Activated naive CD8-positive, alpha-beta T cell treated with anti-CD3 and anti-CD28 coated beads, Interleukin-2, amount 10 ng/mL, durations not matched to agents 7 days and 5 days (primary cell): Measurements from ENCODE around the gene EZH1. TPM values are rescaled to one million over a fixed set of nuclear protein-coding genes. Genes with fewer than 3 reads are reported as not detected.

Experiments
- ATAC-seq: fragments of 150-1000 bp; cut with Tn5 transposase; one replicate; pipeline ENCODE4 v1.10.0; 2021; ENCODE audit warnings: low read depth, moderate library complexity
- POLR2A ChIA-PET: fragments of 350-600 bp; sonication (Branson Sonifier 250); formaldehyde crosslinking; loops from one replicate; lab custom pipeline; 2021; ENCODE audit warnings: antibody characterized with exemption; lab: Charles Lee
- DNase-seq: peaks from one replicate; pipeline ENCODE4 v3.0.0; 2021
- H3K27ac Mint-ChIP-seq: one replicate; pipeline ENCODE4 v1.8.0; 2022; ENCODE audit warnings: mild to moderate bottlenecking, mixed read lengths
- H3K27me3 Mint-ChIP-seq: one replicate; pipeline ENCODE4 v1.8.0; 2022; ENCODE audit warnings: mild to moderate bottlenecking, moderate library complexity, mixed read lengths
- H3K36me3 Mint-ChIP-seq: one replicate; pipeline ENCODE4 v1.8.0; 2021; ENCODE audit warnings: mild to moderate bottlenecking, mixed read lengths
- H3K4me1 Mint-ChIP-seq: one replicate; pipeline ENCODE4 v1.8.0; 2021; ENCODE audit warnings: mixed read lengths
- H3K4me3 Mint-ChIP-seq: one replicate; pipeline ENCODE4 v1.8.0; 2022; ENCODE audit warnings: mild to moderate bottlenecking, moderate library complexity, mixed read lengths
- H3K9me3 Mint-ChIP-seq: one replicate; pipeline ENCODE4 v1.8.0; 2021; ENCODE audit warnings: mixed read lengths
- total RNA-seq, 2 experiments: library from RNA; stranded (reverse); gene quantifications; one replicate each; pipeline ENCODE4 v1.2.3, GENCODE V29; 2021

Gene EZH1
- total RNA-seq, 2 experiments from 2014 or later = 83.1 to 98.4 TPM

DNA sequence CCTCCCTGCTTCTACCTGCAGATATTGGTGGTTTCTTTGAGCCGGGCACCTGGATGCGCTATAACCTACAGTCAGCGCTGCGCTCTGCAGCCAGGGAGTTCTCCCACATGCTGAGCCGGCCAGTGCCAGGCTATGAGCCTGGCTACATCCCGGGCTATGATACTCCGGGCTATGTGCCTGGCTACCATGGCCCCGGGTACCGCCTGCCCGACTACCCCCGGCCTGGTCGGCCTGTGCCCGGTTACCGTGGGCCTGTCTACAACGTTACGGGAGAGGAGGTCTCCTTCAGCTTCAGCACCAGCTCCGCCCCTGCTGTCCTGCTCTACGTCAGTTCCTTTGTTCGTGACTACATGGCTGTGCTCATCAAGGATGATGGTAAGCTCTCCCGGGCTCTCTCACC, 49.3 kb downstream of the EZH1 start:
- no peak overlapping the region for H3K27ac Mint-ChIP-seq
- no peak for DNase-seq
- no peaks in the 10 kb centered on the region for H3K4me1 Mint-ChIP-seq
- ATAC-seq = no peak
- H3K4me3 Mint-ChIP-seq = no peak overlapping the region
- peaks cover 2% of the 10 kb centered on the region for H3K27me3 Mint-ChIP-seq
- H3K36me3 Mint-ChIP-seq = peaks cover 2% of the 10 kb centered on the region
- POLR2A ChIA-PET = no interaction called here
- H3K9me3 Mint-ChIP-seq = no peaks in the 10 kb centered on the region

DNA sequence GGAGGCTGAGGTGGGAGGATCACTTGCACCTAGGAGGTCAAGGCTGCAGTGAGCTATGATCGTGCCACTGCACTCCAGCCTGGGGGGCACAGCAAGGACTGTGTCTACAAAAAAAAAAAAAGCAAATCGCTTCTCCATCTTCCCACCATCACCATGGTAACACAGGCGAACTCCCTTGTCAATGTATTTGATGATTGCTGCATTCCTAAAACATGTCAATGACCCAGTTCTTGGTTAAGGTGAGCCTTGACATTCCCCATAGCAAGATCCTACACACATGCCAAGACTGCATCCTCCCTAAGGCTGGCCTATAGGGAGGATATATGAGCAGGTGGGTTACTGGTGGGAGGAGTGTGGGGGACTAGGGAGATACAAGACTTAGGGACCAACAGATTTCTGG, 50.3 kb downstream of the EZH1 start:
- Mint-ChIP-seq H3K9me3 (no peaks in the 10 kb centered on the region), H3K36me3 (peaks cover 2% of the 10 kb centered on the region), H3K27me3 (peaks cover 2% of the 10 kb centered on the region), H3K4me3 (no peak overlapping the region), H3K27ac (no peak overlapping the region), H3K4me1 (no peaks in the 10 kb centered on the region)
- POLR2A ChIA-PET = no interaction called here
- DNase-seq (no peak), ATAC-seq (no peak)

DNA sequence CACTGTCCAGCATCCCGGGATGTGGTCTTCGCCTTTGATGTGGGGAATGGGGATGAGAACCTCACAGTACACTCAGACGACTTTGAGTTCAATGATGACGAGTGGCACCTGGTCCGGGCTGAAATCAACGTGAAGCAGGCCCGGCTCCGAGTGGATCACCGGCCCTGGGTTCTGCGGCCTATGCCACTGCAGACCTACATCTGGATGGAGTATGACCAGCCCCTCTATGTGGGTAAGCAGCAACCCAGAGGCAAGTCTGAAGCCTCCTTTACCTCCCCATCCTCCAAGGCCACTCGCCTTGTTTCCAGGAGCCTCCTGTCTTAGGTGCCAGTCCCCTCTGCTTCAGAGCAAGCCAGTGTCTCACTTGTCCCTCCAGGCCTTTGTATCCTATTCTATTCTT, 52.4 kb downstream of the EZH1 start:
- H3K4me1 Mint-ChIP-seq = no peaks in the 10 kb centered on the region
- no peaks in the 10 kb centered on the region for H3K9me3 Mint-ChIP-seq
- no peak overlapping the region for H3K4me3 Mint-ChIP-seq
- ATAC-seq (no peak), DNase-seq (no peak)
- H3K27me3 Mint-ChIP-seq = peaks cover 2% of the 10 kb centered on the region
- no peaks in the 10 kb centered on the region for H3K36me3 Mint-ChIP-seq
- POLR2A ChIA-PET = no interaction called here
- H3K27ac Mint-ChIP-seq = no peak overlapping the region

DNA sequence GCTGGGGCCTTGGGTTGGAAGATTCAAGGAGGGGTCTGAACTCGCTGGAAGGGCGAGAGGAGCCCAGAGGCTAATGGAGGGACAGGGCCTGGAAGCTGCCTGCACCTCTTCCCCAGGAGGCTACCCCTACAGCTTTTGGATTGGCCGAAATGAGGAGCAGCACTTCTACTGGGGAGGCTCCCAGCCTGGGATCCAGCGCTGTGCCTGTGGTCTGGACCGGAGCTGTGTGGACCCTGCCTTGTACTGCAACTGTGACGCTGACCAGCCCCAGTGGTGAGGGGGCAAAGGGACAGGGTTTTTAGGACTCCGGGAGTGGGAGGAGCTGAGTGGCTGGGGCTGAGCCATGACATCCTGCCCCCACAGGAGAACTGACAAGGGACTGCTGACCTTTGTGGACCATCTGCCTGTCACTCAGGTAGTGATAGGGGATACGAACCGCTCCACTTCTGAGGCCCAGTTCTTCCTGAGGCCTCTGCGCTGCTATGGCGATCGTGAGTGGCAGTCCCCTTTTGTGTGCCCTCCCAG, 53.8 kb downstream of the EZH1 start:
- Mint-ChIP-seq H3K27me3 (peaks cover 2% of the 10 kb centered on the region), H3K9me3 (no peaks in the 10 kb centered on the region), H3K36me3 (no peaks in the 10 kb centered on the region), H3K4me3 (no peak overlapping the region), H3K4me1 (no peaks in the 10 kb centered on the region), H3K27ac (peak overlapping the region; percentile 16)
- POLR2A ChIA-PET = no interaction called here
- DNase-seq = no peak
- no peak for ATAC-seq

DNA sequence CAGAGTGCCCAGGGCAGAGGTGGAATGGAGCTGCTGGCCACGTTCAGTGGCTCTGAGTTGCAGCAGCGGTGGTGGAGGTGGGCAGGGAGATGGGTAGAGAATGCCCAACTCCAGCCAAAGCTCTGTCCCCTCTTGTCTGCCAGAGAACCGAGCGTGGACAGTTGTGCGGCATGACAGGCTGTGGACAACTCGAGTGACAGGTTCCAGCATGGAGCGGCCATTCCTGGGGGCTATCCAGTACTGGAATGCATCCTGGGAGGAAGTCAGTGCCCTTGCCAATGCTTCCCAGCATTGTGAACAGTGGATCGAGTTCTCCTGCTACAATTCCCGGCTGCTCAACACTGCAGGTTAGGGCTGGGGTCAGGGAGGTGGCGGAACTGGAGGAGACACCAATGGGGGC, 54.2 kb downstream of the EZH1 start:
- H3K9me3 Mint-ChIP-seq = no peaks in the 10 kb centered on the region
- no peak overlapping the region for H3K4me3 Mint-ChIP-seq
- H3K4me1 Mint-ChIP-seq = no peaks in the 10 kb centered on the region
- no peak for ATAC-seq
- POLR2A ChIA-PET = no interaction called here
- H3K36me3 Mint-ChIP-seq = no peaks in the 10 kb centered on the region
- H3K27ac Mint-ChIP-seq = peak overlapping the region; percentile 16
- DNase-seq = no peak
- peaks cover 2% of the 10 kb centered on the region for H3K27me3 Mint-ChIP-seq

DNA sequence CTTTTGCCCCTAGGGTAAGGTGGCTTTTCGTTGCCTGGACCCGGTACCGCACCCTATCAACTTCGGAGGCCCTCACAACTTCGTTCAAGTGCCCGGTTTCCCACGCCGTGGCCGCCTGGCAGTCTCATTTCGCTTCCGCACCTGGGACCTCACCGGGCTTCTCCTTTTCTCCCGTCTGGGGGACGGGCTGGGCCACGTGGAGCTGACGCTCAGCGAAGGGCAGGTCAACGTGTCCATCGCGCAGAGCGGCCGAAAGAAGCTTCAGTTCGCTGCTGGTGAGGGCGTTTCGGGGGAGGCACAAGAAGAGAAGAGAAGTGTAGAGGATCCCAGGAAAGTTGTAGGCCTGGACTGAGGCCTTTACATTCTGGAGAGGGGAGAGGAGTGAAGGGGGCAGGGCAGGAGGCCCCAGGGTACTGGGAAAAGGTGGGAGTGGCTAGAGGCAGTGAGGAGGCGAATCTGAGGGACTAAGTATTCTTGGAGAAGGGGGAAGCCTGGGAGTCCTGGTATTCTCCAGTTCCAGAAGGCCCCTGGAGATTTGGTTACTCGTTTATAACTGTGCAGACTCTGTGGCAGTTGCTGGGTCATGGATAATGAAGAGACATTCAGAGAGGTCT, 57.0 kb downstream of the EZH1 start:
- H3K9me3 Mint-ChIP-seq = no peaks in the 10 kb centered on the region
- ATAC-seq (no peak), DNase-seq (no peak)
- H3K4me3 Mint-ChIP-seq = no peak overlapping the region
- H3K27ac Mint-ChIP-seq = no peak overlapping the region
- H3K27me3 Mint-ChIP-seq = peaks cover 18% of the 10 kb centered on the region
- POLR2A ChIA-PET = interaction anchor here (1.0 kb wide), 1 partner anchor 17 kb away, joined by 3 read pairs; no protein-coding TSS in a partner anchor
- H3K36me3 Mint-ChIP-seq = no peaks in the 10 kb centered on the region
- peaks cover 9% of the 10 kb centered on the region for H3K4me1 Mint-ChIP-seq

DNA sequence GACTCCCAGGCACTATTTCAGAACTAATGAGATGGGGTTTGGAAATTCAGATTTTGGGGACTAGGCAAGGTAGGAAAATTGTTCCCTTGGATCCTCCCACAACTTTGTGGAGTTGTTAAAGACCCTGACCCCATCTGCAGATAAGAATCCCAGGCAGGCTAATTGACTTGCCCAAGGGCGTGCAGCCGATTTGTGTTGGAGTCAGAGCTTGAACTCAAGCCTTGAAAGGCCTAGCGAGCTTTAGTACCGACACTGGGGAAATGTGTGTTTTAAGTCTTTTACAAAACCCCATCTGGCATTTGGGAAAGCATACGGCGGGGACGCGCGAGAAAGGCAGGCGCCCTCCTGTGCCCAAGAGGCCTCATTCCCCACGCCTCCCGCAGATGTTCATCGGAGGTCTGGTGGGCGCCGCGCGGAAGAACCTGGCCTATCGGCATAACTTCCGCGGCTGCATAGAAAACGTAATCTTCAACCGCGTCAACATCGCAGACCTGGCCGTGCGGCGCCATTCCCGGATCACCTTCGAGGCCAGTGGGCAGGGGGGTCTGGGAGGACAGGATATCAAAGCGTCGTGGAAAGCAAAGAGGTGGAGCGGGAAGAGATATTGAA, 58.2 kb downstream of the EZH1 start:
- POLR2A ChIA-PET = interaction anchor here (1.0 kb wide), 1 partner anchor 16 kb away, joined by 3 read pairs; no protein-coding TSS in a partner anchor
- DNase-seq (no peak), ATAC-seq (no peak)
- peaks cover 30% of the 10 kb centered on the region for H3K27me3 Mint-ChIP-seq
- no peak overlapping the region for H3K4me3 Mint-ChIP-seq
- H3K36me3 Mint-ChIP-seq = no peaks in the 10 kb centered on the region
- no peaks in the 10 kb centered on the region for H3K9me3 Mint-ChIP-seq
- no peak overlapping the region for H3K27ac Mint-ChIP-seq
- H3K4me1 Mint-ChIP-seq = peaks cover 19% of the 10 kb centered on the region

DNA sequence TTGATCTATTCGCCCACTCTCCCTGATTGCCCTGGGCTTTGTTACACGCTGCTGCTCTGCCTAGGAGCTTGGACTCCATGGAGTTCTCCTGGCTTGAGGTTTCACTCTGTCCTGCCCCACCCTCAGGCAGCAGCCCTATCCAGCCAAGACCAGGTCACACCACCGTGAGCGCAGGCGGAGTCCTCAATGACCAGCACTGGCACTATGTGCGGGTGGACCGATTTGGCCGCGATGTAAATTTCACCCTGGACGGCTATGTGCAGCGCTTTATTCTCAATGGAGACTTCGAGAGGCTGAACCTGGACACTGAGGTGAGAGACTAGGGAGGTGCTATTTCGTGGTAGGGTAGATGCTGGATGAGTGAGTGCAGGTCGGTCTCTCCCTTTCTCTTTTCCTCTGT, 59.0 kb downstream of the EZH1 start:
- Mint-ChIP-seq H3K4me1 (peaks cover 24% of the 10 kb centered on the region), H3K9me3 (no peaks in the 10 kb centered on the region), H3K36me3 (peaks cover 1% of the 10 kb centered on the region), H3K27me3 (peaks cover 35% of the 10 kb centered on the region), H3K4me3 (no peak overlapping the region), H3K27ac (no peak overlapping the region)
- POLR2A ChIA-PET = interaction anchor here (1.2 kb wide), 1 partner anchor 12 kb away, joined by 3 read pairs; no protein-coding TSS in a partner anchor
- ATAC-seq (no peak), DNase-seq (no peak)

DNA sequence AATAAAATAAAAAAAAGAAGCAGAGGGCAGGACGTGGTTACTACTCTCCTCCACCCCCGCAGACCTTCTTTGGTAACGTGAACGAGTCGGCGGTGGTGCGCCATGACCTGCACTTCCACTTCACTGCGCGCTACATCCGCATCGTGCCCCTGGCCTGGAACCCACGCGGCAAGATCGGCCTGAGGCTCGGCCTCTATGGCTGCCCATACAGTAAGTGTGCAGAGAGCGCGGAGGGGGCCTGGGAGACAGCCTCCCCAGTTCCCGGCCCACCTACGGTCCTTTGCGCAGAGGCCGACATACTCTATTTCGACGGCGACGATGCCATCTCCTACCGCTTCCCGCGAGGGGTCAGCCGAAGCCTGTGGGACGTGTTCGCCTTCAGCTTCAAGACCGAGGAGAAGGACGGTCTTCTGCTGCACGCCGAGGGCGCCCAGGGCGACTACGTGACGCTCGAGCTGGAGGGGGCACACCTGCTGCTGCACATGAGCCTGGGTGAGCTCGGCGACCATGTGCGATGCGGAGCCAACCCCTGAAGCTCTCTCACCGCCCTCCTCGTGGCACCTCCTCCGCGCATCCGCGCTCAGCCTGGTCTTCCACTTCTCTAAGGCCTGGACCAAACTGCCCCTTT, 59.8 kb downstream of the EZH1 start:
- no peak overlapping the region for H3K4me3 Mint-ChIP-seq
- peaks cover 39% of the 10 kb centered on the region for H3K27me3 Mint-ChIP-seq
- peaks cover 1% of the 10 kb centered on the region for H3K36me3 Mint-ChIP-seq
- DNase-seq (no peak), ATAC-seq (no peak)
- POLR2A ChIA-PET = interaction anchor here (1.2 kb wide), 1 partner anchor 11 kb away, joined by 3 read pairs; no protein-coding TSS in a partner anchor
- no peaks in the 10 kb centered on the region for H3K9me3 Mint-ChIP-seq
- H3K4me1 Mint-ChIP-seq = peaks cover 29% of the 10 kb centered on the region
- H3K27ac Mint-ChIP-seq = no peak overlapping the region

DNA sequence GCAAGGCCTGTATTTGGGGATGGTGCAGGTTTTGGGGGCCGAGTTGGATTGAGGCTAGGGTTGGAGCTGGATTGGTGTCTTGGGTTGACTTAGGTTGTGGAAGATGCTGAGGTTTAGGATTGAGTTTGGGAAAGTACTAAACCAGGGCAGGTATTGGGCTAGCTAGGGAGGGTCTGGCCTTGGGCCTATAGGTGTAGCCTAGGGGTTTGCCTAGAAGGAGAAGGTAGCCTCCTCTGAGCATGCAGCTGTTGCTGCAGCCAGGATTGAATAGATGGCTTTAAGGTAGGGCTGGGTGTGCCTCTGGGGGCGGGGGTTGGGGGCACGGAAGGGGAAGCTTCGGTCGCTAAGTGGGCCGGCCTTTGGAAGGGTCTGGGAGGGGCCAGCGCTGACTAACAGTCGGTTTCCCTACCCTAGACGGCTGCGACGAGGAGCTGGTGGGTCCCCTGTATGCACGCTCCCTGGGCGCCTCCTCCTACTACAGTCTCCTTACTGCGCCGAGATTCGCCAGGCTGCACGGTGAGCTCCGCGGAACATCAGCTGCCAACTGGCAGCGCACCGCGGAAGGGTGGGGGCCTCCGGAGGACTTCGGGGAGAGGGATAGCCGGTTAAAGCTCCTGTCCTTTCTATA, 61.3 kb downstream of the EZH1 start:
- H3K27ac Mint-ChIP-seq = no peak overlapping the region
- H3K27me3 Mint-ChIP-seq = peaks cover 42% of the 10 kb centered on the region
- H3K9me3 Mint-ChIP-seq = no peaks in the 10 kb centered on the region
- H3K36me3 Mint-ChIP-seq = peaks cover 1% of the 10 kb centered on the region
- peaks cover 38% of the 10 kb centered on the region for H3K4me1 Mint-ChIP-seq
- POLR2A ChIA-PET = interaction anchor here (0.8 to 2.0 kb wide), 5 partner anchors 16 to 105 kb away, joined by 3 to 7 read pairs (median 5); partner anchors contain the start of genes RETREG3, TUBG1 and VPS25
- DNase-seq (no peak), ATAC-seq (no peak)
- peak overlapping the region; percentile 66 for H3K4me3 Mint-ChIP-seq

DNA sequence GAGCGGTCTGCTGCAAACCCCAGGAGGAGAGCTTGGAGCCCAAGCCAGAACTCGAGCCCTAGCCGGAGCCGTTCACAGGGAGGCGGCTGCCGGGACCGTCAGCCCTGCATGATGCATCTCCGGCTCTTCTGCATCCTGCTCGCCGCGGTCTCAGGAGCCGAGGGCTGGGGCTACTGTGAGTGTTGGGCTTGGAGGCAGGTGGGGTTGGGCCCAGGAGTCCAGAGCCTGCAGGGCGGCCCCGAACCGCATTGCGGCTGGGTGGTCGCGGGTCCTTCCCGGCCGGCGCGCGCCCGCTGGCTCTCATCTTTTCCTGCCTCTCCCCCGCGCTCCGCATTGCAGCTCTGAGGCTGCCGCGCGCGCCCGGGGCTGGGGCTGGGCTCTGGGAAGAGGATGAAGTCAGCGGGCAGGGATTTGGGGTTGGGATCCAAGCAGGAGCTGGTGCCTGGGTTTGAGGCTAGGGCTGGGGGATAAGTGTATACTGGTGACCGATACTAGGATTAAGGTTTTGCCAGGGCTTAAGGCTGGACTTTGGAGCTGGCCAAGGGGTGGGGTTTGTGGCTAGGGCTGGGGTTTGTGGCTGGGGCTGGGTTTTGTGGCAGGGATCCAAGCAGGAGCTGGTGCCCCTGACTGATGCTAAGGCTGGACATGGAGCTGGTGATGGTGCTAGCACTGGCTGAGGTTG, 62.0 kb downstream of the EZH1 start:
- Mint-ChIP-seq H3K27ac (no peak overlapping the region), H3K9me3 (no peaks in the 10 kb centered on the region), H3K27me3 (peaks cover 42% of the 10 kb centered on the region), H3K4me3 (peak overlapping the region; percentile 70), H3K4me1 (peaks cover 41% of the 10 kb centered on the region), H3K36me3 (peaks cover 1% of the 10 kb centered on the region)
- ATAC-seq = no peak
- POLR2A ChIA-PET = interaction anchor here (0.8 to 2.0 kb wide), 5 partner anchors 17 to 105 kb away, joined by 3 to 7 read pairs (median 5); partner anchors contain the start of genes RETREG3, TUBG1 and VPS25
- peak; percentile 53 for DNase-seq

DNA sequence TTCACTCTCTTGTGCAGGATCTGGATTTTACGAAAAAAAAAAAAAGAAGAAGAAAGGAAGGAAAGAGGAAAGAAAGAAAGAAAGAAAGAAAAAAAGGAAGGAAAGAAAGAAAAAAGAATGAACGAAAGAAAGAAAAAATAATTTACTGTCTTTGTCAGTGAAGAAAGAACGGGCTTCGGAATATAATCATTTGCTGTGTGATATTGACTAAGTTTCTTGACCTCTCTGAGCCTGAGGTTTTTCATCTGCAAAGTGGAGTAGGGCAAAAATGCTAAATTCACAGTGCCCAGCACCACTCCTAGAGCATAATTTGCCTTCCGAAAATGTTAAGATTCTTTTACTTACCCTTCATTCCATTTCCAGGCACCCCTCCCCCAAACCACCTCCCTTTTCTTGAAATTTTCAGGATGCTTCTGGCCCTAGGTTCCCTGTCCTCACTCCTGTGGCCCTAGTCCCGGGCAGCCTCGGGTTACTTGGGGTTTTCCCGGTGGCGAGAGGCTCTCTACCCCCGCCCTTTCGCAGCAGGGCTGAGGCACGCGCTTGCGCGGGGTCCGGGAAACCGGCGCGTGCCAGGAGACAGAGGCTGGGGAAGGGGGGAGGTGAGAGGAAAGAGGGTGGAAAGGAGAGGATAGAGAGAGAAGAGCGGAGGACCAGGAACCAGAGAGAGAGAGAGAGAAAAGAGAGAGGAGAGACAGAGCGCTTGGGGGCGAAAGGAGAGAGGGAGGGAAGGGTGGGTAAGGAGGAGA, 62.7 kb downstream of the EZH1 start, which contains the start of gene CNTNAP1:
TSS of gene CNTNAP1 (plus strand) at position 556 of the 746 bp plus-strand sequence. CDS start 299 bp downstream, outside the sequence.
- POLR2A ChIA-PET = interaction anchor here (2.0 to 2.1 kb wide), 2 partner anchors 73 to 74 kb away, joined by 6 to 16 read pairs; partner anchors contain the start of genes RETREG3 and TUBG1
- no peaks in the 10 kb centered on the region for H3K9me3 Mint-ChIP-seq
- no peak within 1 kb of the TSS for H3K27ac Mint-ChIP-seq
- peaks cover 46% of the 10 kb centered on the region for H3K4me1 Mint-ChIP-seq
- peak within 1 kb of the TSS; percentile 70 for H3K4me3 Mint-ChIP-seq
- DNase-seq (peak; percentile 42), ATAC-seq (no peak)
- H3K27me3 Mint-ChIP-seq = peaks cover 42% of the 10 kb centered on the region
- peaks cover 1% of the 10 kb centered on the region for H3K36me3 Mint-ChIP-seq
